Coronary artery (tissue), 2 donors: ENCODE measurements around the gene LRRC1.
"Not testable (repeated sequence)": the region's sequence is repeated elsewhere in the genome, so short reads cannot be mapped to it uniquely, and the experiment has no call there.

Experiments used
- DNase-seq: peaks from one replicate; pipeline ENCODE4 v3.0.0-alpha.2; 2017; ENCODE audit warnings: low spot score
- H3K27ac ChIP-seq, 2 donors: fragments of 200-600 bp; sonication (generic); one replicate each; pipeline ENCODE4 v1.5.1; 2016 to 2019
- H3K4me3 ChIP-seq: fragments of 200-600 bp; sonication (generic); 2 replicates; pipeline ENCODE4 v1.5.1; 2016; ENCODE audit warnings: mild to moderate bottlenecking, moderate library complexity
- CTCF ChIP-seq: fragments of 200-600 bp; sonication (generic); IDR thresholded peaks from one replicate; pipeline ENCODE4 v1.5.1; 2019; ENCODE audit warnings: antibody characterized with exemption

The LRRC1 gene

DNA sequence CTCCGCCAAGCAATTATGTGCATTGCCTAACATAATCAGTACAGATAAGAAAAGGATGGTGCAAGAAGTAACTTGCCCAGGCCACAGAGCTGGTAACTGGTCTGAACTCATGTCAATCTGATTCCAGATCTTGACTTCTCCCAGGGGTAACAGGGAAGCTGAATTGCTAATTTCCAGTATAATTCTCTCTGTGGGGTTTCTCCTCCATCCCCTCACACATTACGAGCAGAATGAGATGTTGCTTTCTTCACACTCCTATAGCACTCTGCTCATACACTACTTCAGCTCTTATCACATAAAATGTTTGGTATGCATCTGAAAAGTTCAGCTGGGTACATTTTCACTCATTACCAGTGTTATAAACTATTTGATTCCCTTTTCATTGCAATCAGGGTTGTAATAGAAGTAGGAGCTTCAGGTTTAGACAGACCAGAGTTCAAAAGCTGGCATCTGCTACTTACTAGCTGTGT lies 24.0 kb upstream of the LRRC1 start:
- Histone ChIP-seq H3K27ac (no peak overlapping the region), H3K4me3 (no peak overlapping the region)
- DNase-seq, result no peak
- no peak for TF ChIP-seq CTCF

DNA sequence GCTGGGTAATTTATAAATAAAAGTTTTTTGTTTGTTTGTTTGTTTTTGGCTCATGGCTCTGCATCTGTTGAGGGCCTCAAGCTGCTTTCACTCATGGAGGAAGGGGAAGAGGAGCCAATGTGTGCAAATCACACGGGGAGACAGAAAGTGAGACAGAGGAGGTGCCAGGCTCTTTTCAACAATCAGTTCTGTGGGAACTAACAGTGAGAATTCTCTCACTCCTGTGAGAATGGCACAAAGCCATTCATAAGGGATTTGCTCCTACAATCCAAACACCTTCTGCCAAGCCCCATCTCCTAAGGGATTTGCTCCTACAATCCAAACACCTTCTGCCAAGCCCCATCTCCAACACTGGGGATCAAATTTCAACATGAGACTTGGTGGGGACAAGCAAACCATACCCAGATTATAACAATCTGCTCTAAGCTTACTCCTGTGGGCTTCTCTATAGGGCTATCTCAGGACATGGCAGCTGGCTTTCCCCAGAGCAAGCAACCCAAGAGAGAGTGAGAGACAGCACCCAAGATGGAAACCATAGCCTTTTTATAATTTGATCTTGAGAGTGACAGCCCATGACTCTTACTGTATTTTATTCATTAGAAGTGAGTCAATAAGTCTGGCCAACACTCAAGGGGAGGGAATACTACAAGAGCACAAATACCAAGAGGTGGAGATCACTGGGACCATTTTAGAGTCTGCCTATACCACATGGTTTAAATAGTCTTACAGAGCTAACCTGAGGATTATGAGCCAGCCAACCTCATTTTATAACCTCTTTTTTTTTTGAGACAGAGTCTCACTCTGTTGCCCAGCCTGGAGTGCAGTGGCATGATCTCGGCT lies 22.8 kb upstream of the LRRC1 start:
- TF ChIP-seq CTCF, result no peak
- Histone ChIP-seq H3K4me3 (no peak overlapping the region), H3K27ac (no peak overlapping the region)
- no peak for DNase-seq

DNA sequence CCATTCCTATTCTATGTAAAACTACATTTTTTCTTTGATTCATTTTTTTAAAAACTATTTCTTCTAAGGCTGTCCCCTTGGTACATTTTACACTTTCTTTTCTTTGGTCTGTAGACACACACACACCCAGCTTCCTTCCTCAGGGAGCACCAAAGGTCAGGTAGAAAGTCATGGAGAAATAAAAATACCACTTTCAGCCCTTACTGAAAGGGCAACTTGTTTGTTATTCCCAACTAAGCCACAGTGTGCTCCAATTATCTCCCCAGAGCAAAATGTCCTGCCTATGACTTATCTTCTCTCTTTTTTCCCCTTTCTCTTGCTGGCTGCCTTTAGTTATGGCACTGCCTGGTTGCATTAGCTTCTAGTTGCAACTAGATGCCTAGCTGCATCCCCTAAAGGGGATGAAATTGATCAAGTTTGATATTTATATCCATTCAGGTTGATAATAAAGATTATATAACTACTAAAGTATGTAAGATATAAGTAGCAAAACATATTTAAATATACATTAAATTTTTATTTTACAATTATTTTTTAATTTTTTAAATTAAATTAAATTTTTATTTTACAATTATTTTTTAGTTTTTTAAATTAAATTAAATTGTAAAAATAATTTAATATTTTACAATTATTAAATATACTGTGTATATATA lies 21.6 kb upstream of the LRRC1 start:
- no peak for TF ChIP-seq CTCF
- DNase-seq, result no peak
- Histone ChIP-seq H3K4me3 (no peak overlapping the region), H3K27ac (no peak overlapping the region)

GRCh38 chr6:53776152-53776551 lies 18.7 kb upstream of the LRRC1 start:
- H3K4me3 ChIP-seq, DNase-seq, H3K27ac ChIP-seq: not testable (repeated sequence)

GRCh38 chr6:53784991-53785390 lies 9.8 kb upstream of the LRRC1 start:
- H3K4me3 ChIP-seq, H3K27ac ChIP-seq, DNase-seq: not testable (repeated sequence)

DNA sequence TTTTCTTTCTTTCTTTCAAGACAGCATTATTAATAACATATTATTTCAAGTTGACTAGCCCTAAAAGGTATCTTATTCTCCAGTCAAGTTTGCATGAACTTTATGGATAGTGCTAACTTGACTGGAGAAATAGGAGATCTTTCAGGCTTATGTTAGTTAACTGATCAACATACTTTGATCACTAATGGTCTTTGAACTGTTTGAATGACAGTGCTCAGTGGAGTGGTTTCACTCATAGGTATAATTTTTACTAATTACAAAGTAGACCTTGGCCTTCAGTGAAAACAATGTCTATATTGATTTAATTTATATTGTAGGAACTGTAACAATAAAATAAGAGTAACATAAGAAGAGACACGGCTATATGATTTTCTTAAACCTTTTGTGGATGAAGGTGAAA lies 8.0 kb upstream of the LRRC1 start:
- no peak for DNase-seq
- no peak overlapping the region for H3K4me3 ChIP-seq
- TF ChIP-seq CTCF, result no peak
- no peak overlapping the region for H3K27ac ChIP-seq

- no peak overlapping the region for H3K4me3 ChIP-seq
- no peak for TF ChIP-seq CTCF
- DNase-seq, result no peak
- no peak overlapping the region for H3K27ac ChIP-seq
These were observed 3.9 kb upstream of the LRRC1 start for GRCh38 chr6:53790886-53791285.

- no peak for DNase-seq
- Histone ChIP-seq H3K4me3 (no peak overlapping the region), H3K27ac (no peak overlapping the region)
- no peak for TF ChIP-seq CTCF
These were observed 2.8 kb upstream of the LRRC1 start for GRCh38 chr6:53792016-53792415.
